Activated T-cell treated with anti-CD3 and anti-CD28 coated beads, Interleukin-2, amount 50 U/mL, for 24 hours (primary cell): ENCODE measurements around the gene ZNF576.
"Not testable (repeated sequence)": the region's sequence is repeated elsewhere in the genome, so short reads cannot be mapped to it uniquely, and the experiment has no call there.

Experiments
- DNase-seq: peaks from one replicate; pipeline ENCODE4 v3.0.0-alpha.2; 2020
- H3K27ac Mint-ChIP-seq: 2 replicates; pipeline ENCODE4 v1.8.0; 2020; ENCODE audit warnings: mild to moderate bottlenecking, mixed read lengths
- H3K27me3 Mint-ChIP-seq: 2 replicates; pipeline ENCODE4 v1.8.0; 2020; ENCODE audit warnings: mixed read lengths
- H3K36me3 Mint-ChIP-seq: 2 replicates; pipeline ENCODE4 v1.8.0; 2020; ENCODE audit warnings: low read depth, mixed read lengths
- H3K4me1 Mint-ChIP-seq: 2 replicates; pipeline ENCODE4 v1.8.0; 2020; ENCODE audit warnings: low read depth, mixed read lengths
- H3K4me3 Mint-ChIP-seq: 2 replicates; pipeline ENCODE4 v1.8.0; 2020; ENCODE audit warnings: mild to moderate bottlenecking, moderate library complexity, mixed read lengths
- H3K9me3 Mint-ChIP-seq: 2 replicates; pipeline ENCODE4 v1.8.0; 2020; ENCODE audit warnings: mixed read lengths

Gene ZNF576, protein sequence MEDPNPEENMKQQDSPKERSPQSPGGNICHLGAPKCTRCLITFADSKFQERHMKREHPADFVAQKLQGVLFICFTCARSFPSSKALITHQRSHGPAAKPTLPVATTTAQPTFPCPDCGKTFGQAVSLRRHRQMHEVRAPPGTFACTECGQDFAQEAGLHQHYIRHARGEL

DNA sequence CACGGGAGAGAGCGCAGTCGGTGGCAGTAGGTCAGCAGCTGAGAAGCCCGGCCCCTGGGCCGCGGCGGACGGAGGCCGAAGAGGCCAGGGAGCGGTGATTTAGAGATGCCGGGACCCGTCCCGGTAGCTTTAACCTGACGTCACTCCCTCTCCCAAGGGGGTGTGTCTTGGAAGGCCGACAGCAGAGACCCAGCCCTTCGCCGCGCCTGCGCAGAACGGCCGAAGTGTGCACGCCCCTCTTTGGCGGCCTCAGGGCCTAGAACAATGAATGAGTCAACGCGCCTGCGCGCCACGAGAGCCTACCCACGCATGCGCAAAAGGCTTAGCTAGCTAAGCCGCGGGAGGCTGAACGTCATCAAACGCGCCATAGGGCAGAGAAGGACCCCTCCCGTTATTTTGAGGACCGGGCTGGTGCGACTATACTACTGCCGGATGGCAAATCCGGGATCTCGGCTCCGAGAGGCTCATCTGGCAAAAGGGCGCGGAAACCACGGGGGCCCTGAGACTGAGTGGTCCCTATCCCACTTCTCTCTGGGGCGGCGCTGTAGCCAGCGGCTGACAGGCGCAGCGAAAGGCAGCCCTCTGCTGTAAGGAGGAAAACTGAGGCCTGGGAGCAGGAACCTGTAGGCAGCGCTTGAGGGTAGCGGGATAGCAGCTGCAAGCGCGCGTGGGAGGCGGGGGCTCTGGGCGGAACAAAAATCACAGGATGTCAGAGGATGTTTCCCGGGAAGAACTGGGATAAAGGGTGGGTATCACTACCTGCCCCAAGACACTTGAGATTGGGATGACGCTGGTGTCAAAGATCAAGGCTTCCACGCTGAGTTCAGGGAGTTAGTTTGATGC is at the start of gene ZNF576, which contains the start of gene IRGQ:
TSS of gene ZNF576 (plus strand) at position 597 of the 843 bp plus-strand sequence. CDS start 514 bp downstream, outside the sequence.
TSS of gene IRGQ (minus strand) at position 136 of the 843 bp plus-strand sequence. CDS start 796 bp downstream, outside the sequence.
- peak; percentile 100 for DNase-seq
- no peaks in the 10 kb centered on the region for H3K27me3 Mint-ChIP-seq
- H3K4me1 Mint-ChIP-seq: peaks cover 39% of the 10 kb centered on the region
- peak within 1 kb of the TSS; percentile 100 for H3K27ac Mint-ChIP-seq
- H3K4me3 Mint-ChIP-seq: peak within 1 kb of the TSS; percentile 100
- peaks cover 85% of the 10 kb centered on the region for H3K36me3 Mint-ChIP-seq
- H3K9me3 Mint-ChIP-seq: no peaks in the 10 kb centered on the region

DNA sequence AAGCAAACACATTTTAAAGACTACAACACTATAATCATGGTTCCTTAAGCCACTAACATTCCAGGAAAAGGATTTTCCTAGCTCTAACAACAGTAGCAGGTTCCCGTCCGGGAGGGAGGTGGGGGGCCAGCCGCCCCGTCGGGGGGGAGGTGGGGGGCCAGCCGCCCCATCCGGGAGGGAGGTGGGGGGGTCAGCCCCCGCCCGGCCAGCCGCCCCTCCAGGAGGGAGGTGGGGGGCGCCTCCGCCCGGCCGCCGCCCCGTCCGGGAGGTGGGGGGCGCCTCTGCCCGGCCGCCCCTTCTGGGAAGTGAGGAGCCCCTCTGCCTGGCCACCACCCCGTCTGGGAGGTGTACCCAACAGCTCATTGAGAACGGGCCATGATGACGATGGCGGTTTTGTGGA is 48.5 kb upstream of the ZNF576 start:
- not testable (repeated sequence) for DNase-seq, H3K4me1 Mint-ChIP-seq, H3K9me3 Mint-ChIP-seq, H3K4me3 Mint-ChIP-seq, H3K27ac Mint-ChIP-seq, H3K27me3 Mint-ChIP-seq
- peaks cover 78% of the 10 kb centered on the region for H3K36me3 Mint-ChIP-seq

DNA sequence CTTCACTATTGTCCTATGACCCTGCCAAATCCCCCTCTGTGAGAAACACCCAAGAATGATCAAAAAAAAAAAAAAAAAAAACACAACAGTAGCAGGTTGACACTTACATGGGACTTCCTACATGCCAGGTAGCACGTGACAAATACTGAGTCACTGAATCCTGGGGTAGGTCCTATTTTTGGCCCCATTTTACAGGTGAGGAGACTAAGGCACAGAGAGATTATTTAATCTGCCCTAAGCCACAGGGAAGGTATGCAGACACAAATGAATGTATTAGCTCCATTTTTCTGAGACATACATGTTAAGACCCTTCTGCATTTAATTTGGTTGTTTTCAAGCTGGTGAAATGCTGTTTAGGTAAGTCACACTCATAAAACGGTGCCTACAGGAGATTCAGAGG is 47.7 kb upstream of the ZNF576 start:
- Mint-ChIP-seq H3K9me3 (no peaks in the 10 kb centered on the region), H3K4me1 (no peaks in the 10 kb centered on the region), H3K36me3 (peaks cover 78% of the 10 kb centered on the region)

DNA sequence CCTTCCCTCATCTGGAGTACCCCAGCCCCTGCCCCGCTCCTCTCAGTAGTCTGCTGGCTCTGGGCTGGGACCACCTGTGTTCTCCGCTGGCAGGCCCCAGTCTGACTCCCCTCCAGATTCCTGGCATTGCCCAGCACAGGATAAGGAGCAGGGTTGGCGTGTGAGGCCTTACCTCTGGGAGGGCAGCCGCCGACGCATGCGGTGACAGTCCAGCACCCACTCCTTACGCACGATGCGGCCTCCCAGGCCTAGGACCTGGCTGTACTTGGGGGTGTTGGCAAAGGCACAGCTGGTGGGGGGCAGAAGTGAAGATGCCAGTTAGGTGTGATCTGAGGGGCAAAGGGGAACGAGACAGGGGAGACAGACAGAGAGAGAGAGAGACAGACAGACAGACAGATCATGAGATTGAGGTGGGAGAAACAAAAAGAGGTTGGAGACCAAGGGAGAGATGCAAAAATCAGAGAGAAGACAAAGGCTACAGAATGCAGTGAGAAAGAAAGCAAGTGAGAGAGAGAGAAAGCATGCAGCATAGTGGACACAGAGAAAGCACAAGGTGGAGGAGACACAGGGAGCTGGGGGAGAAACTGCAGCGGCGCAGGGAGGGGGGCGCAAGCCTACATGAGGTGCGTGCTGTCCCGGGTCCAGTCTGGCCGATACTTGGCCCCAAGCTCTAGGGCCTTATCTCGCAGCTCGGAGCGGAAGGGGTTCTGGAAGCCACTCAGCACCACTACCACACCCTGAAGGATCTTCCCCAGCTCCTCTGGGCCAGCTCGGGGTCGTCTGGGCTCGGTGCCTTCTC is 44.8 kb upstream of the ZNF576 start:
- Mint-ChIP-seq H3K4me3 (no peak overlapping the region), H3K36me3 (peaks cover 78% of the 10 kb centered on the region), H3K27me3 (no peaks in the 10 kb centered on the region), H3K9me3 (no peaks in the 10 kb centered on the region), H3K27ac (peak overlapping the region; percentile 20), H3K4me1 (peaks cover 13% of the 10 kb centered on the region)
- no peak for DNase-seq

More for the DNA sequence above, 47.7 kb upstream of the ZNF576 start:
- Mint-ChIP-seq H3K27me3 (no peaks in the 10 kb centered on the region), H3K27ac (peak overlapping the region; percentile 59), H3K4me3 (no peak overlapping the region)
- DNase-seq: no peak

DNA sequence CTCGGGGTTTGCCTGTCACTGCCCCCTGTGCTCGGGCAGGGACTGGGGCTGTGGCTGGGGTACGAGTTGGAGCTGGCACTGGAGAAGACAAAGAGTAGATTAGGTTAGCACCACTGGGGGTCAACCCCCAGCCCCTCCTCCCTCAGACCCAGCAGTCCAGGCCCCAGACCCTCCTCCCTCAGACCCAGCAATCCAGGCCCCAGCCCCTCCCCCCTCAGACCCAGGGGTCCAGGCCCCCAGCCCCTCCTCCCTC is 44.3 kb upstream of the ZNF576 start:
- Mint-ChIP-seq H3K4me1 (peaks cover 13% of the 10 kb centered on the region), H3K27ac (no peak overlapping the region), H3K4me3 (no peak overlapping the region), H3K27me3 (no peaks in the 10 kb centered on the region), H3K36me3 (peaks cover 74% of the 10 kb centered on the region), H3K9me3 (no peaks in the 10 kb centered on the region)
- DNase-seq: no peak

DNA sequence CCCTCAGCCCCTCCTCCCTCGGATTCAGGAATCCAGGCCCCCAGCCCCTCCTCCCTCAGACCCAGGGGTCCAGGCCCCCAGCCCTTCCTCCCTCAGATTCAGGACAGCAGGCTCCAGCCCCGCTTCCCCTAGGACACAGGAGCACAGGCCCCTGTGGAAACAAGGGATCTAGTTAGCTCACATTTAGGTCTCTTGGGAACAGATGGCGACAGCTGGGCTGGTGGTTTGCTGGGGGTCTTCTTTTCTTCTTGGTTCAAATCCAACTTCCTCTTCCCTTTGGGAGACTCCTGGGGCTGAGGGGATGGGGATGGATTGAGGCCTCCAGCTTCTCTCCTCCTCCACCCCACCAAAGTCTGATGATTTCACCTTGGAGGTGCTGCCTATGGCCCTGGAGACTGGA is 43.8 kb upstream of the ZNF576 start:
- Mint-ChIP-seq H3K27me3 (no peaks in the 10 kb centered on the region), H3K4me3 (no peak overlapping the region), H3K27ac (peak overlapping the region; percentile 63), H3K36me3 (peaks cover 77% of the 10 kb centered on the region), H3K9me3 (no peaks in the 10 kb centered on the region), H3K4me1 (peaks cover 15% of the 10 kb centered on the region)
- no peak for DNase-seq

DNA sequence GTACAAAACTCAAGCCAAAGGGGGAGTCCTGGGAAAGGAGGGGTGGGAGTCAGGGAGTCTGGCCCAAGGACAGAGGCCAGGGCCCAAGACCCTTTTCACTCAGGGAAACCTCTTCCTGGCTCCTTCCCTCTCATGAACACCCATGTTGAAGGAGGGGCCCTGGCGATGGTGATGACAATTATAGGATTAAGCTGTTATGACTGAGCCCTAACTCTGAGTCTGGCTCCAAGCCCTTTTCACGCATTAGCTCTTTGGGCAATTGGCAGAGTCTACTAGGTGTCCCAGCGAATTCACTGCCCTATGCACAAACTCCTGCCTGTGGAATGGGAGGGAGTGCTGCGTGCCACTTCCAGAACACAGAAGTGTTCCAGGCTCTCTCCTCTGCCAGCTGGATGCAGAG is 42.7 kb upstream of the ZNF576 start:
- H3K4me3 Mint-ChIP-seq: no peak overlapping the region
- H3K27ac Mint-ChIP-seq: peak overlapping the region; percentile 73
- H3K4me1 Mint-ChIP-seq: peaks cover 20% of the 10 kb centered on the region
- H3K9me3 Mint-ChIP-seq: no peaks in the 10 kb centered on the region
- peaks cover 81% of the 10 kb centered on the region for H3K36me3 Mint-ChIP-seq
- DNase-seq: no peak
- H3K27me3 Mint-ChIP-seq: no peaks in the 10 kb centered on the region

DNA sequence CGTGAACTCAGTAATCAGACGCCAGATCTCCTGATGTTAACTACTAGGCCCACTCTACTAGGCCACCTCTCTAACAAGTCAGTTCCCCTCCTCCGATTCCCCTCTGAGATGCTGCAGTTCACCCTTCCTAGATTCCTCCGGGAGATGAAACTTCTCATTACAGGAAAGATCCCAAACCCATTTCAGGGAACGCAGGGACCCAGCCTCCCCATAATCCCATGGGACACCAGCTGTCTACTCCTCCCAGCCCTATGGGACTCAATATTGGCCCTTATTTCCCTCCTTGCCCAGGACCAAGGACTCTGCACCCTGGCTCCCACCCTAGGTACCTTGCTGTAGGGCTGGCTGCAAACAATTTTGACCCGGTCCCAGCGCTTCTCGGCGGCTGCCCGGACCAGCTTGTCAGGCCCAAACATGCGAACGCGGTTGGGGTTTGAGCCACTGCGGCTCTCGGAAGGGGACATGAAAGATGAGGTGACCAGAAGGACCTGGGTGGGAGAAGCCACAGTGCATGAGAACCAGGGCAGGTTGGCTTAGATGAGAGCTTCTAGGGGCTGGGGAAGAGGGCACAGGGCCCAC is 42.0 kb upstream of the ZNF576 start:
- Mint-ChIP-seq H3K27me3 (no peaks in the 10 kb centered on the region), H3K4me1 (peaks cover 20% of the 10 kb centered on the region), H3K36me3 (peaks cover 77% of the 10 kb centered on the region), H3K4me3 (no peak overlapping the region), H3K9me3 (no peaks in the 10 kb centered on the region), H3K27ac (peak overlapping the region; percentile 73)
- DNase-seq: no peak

DNA sequence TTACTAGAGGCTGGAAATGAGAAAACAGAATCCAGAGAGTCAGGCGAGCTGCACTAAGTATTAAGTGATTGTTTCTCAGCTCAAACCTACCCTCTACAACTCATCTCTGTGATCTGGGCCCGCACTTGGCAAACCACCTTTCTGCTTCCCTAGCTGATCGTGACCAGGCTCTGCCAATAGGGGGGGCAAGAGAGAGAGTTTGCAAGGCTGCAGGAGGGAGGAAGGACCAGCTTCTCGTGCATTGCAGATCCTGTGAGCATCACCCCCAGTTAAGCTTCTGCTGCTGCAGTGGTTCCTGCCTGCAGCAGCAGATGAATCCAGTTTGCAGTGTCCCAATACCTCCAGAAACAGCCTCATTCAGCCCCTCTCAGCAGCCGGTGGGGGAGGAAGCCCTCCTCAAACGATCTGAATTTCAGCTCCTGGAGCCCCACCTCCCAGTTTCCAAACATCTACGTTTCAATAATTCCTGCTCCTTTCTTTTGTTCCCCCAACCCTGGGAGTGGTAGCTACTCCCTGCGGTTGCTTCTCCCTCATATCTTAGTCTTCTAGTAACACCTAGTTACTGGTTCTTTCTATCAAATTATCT is 41.1 kb upstream of the ZNF576 start:
- H3K27ac Mint-ChIP-seq: peak overlapping the region; percentile 13
- H3K9me3 Mint-ChIP-seq: no peaks in the 10 kb centered on the region
- H3K4me3 Mint-ChIP-seq: no peak overlapping the region
- H3K36me3 Mint-ChIP-seq: peaks cover 75% of the 10 kb centered on the region
- H3K4me1 Mint-ChIP-seq: peaks cover 21% of the 10 kb centered on the region
- H3K27me3 Mint-ChIP-seq: no peaks in the 10 kb centered on the region
- DNase-seq: peak; percentile 85

DNA sequence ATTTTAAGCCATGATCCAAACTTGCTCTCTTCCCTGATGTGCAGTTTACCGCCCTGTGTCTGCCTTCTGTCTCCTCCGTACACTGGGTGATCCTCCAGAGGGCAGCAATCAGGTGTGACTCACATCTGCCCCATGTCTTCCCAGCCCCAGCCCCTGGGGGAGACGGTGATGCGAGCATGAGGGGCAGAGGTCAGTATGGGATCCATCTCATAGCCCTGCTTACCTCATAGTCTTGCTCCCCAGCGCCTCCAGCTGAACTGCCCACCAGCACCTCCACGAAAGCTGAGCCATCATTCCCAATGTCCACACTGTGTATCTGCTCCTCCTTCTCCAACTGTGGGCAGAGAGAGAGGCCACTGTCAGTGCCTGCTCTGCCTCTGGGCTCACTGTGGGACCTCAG is 35.7 kb upstream of the ZNF576 start:
- no peaks in the 10 kb centered on the region for H3K9me3 Mint-ChIP-seq
- no peak for DNase-seq
- peaks cover 61% of the 10 kb centered on the region for H3K4me1 Mint-ChIP-seq
- no peak overlapping the region for H3K4me3 Mint-ChIP-seq
- H3K27me3 Mint-ChIP-seq: no peaks in the 10 kb centered on the region
- H3K27ac Mint-ChIP-seq: peak overlapping the region; percentile 95
- H3K36me3 Mint-ChIP-seq: peaks cover 61% of the 10 kb centered on the region

DNA sequence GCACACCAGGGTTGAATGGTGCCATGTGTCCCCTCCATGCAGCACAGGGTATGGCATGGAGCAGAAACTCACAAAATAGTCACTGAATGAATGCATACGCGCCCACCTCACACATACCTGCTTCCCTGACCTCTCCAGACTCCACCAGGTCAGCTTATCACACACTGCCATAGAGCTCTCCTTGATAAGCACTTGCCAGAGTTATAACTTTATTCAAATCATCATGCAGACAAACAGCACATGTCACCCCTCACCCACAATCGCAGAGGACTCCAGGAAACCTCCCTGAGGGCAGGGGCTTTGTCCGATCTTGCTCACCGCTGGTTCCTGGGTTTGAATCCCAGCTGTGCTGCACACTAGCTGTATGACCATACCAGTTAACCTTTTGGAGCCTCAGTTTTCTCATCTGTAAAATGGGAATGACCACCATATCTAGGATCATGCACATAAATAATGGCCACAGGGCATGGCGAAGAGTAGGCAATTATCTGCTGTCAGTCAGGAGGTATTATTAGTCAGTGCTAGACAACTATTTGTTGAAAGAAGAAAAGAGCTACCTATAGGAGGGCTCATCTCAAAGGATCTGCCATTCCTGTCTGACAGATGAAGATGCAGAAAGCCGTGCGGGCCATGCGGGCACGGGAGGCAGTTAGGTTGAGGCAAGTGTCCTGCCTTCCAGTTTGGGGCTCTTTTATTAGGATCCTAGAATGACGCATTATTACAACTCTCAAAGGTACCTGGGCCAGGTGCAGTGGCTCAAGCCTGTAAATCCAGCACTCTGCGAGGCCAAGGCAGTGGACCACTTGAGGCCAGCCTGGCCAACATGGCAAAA is 35.0 kb upstream of the ZNF576 start:
- no peak for DNase-seq
- Mint-ChIP-seq H3K4me1 (peaks cover 58% of the 10 kb centered on the region), H3K9me3 (no peaks in the 10 kb centered on the region), H3K27me3 (no peaks in the 10 kb centered on the region), H3K27ac (peak overlapping the region; percentile 95), H3K4me3 (no peak overlapping the region), H3K36me3 (peaks cover 56% of the 10 kb centered on the region)

DNA sequence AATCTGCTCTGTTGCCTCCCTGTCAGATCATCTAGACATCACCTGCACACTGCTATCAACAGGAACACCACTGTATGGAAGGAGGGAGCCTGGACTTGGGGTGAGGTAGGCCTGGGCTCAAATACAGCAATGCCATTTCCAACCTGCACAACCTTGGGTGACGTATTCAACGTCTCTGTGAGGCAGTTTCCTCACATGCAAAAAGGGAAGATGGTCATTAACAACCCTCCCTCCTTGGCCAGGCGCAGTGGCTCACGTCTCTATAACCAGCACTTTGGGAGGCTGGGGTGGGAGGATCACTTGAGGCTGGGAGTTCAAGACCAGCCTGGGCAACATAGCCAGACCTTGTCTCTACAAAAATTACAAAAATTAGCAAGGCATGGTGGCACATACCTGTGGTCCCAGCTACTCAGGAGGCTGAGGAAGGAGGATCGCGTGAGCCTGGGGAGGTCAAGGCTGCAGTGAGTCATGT is 34.1 kb upstream of the ZNF576 start:
- peaks cover 58% of the 10 kb centered on the region for H3K36me3 Mint-ChIP-seq
- H3K27me3 Mint-ChIP-seq: no peaks in the 10 kb centered on the region
- H3K27ac Mint-ChIP-seq: peak overlapping the region; percentile 95
- no peak for DNase-seq
- no peaks in the 10 kb centered on the region for H3K9me3 Mint-ChIP-seq
- peak overlapping the region; percentile 55 for H3K4me3 Mint-ChIP-seq
- peaks cover 60% of the 10 kb centered on the region for H3K4me1 Mint-ChIP-seq

DNA sequence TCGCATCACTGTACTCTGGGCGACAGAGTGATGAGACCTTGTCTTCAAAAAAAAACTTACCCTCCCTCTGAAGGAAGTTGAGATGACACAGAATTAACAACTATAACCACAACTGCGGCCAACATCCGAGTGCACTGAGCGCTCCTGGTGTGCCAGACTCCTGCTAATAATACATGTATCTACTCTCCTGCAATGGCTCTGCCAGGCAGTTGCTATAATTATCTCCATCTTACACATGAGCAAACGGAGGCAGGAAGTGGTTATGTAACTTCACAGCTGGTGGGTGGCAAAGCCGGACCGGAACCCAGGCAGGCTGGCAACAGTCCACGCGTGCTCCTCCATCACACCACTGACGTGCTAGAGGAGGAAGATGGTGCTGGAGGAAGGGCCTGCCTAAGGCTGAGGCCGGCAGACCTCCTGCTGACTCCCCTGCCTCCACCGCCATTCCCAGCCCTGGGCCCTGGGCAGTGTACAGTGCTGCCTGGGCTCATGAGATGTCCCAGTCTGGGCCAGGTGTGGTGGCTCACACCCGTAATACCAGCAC is 33.6 kb upstream of the ZNF576 start:
- Mint-ChIP-seq H3K9me3 (no peaks in the 10 kb centered on the region), H3K27ac (peak overlapping the region; percentile 95), H3K27me3 (no peaks in the 10 kb centered on the region), H3K4me3 (peak overlapping the region; percentile 55), H3K4me1 (peaks cover 57% of the 10 kb centered on the region), H3K36me3 (peaks cover 56% of the 10 kb centered on the region)
- DNase-seq: peak; percentile 79
